GM18507 (cell line): ENCODE measurements around the gene NMBR.
A peak's percentile ranks its signal among the peaks of the same experiment; 100 is the strongest.
"Not testable (repeated sequence)": the region's sequence is repeated elsewhere in the genome, so short reads cannot be mapped to it uniquely, and the experiment has no call there.

ENCODE experiments used
- DNase-seq: peaks from one replicate; pipeline ENCODE4 v3.0.0; 2011; ENCODE audit warnings: low read depth; ENCODE audit not compliant: insufficient read length; ENCODE audit errors: extremely low spot score
- FAIRE-seq: peaks from 2 replicates; lab custom pipeline; 2011; peaks lifted over from hg19 to GRCh38; lab: Jason Lieb, UNC

The NMBR gene

GRCh38 chr6:142074516-142074915, 72.4 kb downstream of the NMBR start:
- FAIRE-seq: no peak

GRCh38 chr6:142071981-142072380, 74.9 kb downstream of the NMBR start:
- no peak for FAIRE-seq
- DNase-seq: no peak

More at GRCh38 chr6:142074516-142074915, 72.4 kb downstream of the NMBR start:
- no peak for DNase-seq

GRCh38 chr6:142068416-142068815, 78.5 kb downstream of the NMBR start:
- FAIRE-seq (no peak), DNase-seq (no peak)

GRCh38 chr6:142062861-142063260, 84.1 kb downstream of the NMBR start:
- FAIRE-seq: peak; percentile 18
- not testable (repeated sequence) for DNase-seq

GRCh38 chr6:142058551-142059290, 88.2 kb downstream of the NMBR start:
- DNase-seq: no peak
- FAIRE-seq: no peak

GRCh38 chr6:142055219-142055618, 91.7 kb downstream of the NMBR start:
- no peak for DNase-seq
- FAIRE-seq: no peak

GRCh38 chr6:142051404-142051803, 95.5 kb downstream of the NMBR start:
- DNase-seq: no peak
- FAIRE-seq: no peak

GRCh38 chr6:142048593-142048980, 98.3 kb downstream of the NMBR start:
- no peak for FAIRE-seq

GRCh38 chr6:142047934-142048592, 98.9 kb downstream of the NMBR start:
- no peak for DNase-seq
- no peak for FAIRE-seq

More at GRCh38 chr6:142048593-142048980, 98.3 kb downstream of the NMBR start:
- DNase-seq: no peak

- FAIRE-seq (no peak), DNase-seq (no peak)
Observed at GRCh38 chr6:142045380-142046278, 101.3 kb downstream of the NMBR start.

- FAIRE-seq (no peak), DNase-seq (no peak)
Observed at GRCh38 chr6:142035890-142036289, 111.0 kb downstream of the NMBR start.

GRCh38 chr6:142031035-142031434, 115.9 kb downstream of the NMBR start:
- DNase-seq: no peak
- FAIRE-seq: no peak

GRCh38 chr6:142030115-142030619, 116.8 kb downstream of the NMBR start:
- peak; percentile 63 for FAIRE-seq
- no peak for DNase-seq

- DNase-seq (no peak), FAIRE-seq (no peak)
Observed at GRCh38 chr6:142028527-142028926, 118.4 kb downstream of the NMBR start.

GRCh38 chr6:142027804-142028203, 119.1 kb downstream of the NMBR start:
- not testable (repeated sequence) for FAIRE-seq, DNase-seq

- no peak for FAIRE-seq
Observed at GRCh38 chr6:142027074-142027473, 119.8 kb downstream of the NMBR start.

GRCh38 chr6:142026471-142026870, 120.5 kb downstream of the NMBR start:
- no peak for FAIRE-seq

More at GRCh38 chr6:142027074-142027473, 119.8 kb downstream of the NMBR start:
- no peak for DNase-seq

More at GRCh38 chr6:142026471-142026870, 120.5 kb downstream of the NMBR start:
- no peak for DNase-seq
